SK-N-SH (cell line): ENCODE results near the gene REC8.

Experiments
- EZH2phosphoT487 ChIP-seq: fragments of 200-600 bp; sonication (generic); IDR thresholded peaks from 2 replicates; pipeline ENCODE4 v1.6.1; 2017; ENCODE audit warnings: low read depth, mixed run types, mild to moderate bottlenecking, antibody characterized with exemption, moderate library complexity, borderline replicate concordance
- GABPA ChIP-seq: IDR thresholded peaks from 2 replicates; pipeline ENCODE4 v1.4.0; 2012; ENCODE audit warnings: low read depth, mild to moderate bottlenecking
- MXI1 ChIP-seq: IDR thresholded peaks from 2 replicates; pipeline ENCODE4 v1.6.1; 2012; ENCODE audit warnings: mild to moderate bottlenecking, low read depth, low read length, improper control_type of control experiment
- RAD21 ChIP-seq: IDR thresholded peaks from 2 replicates; pipeline ENCODE4 v1.6.1; 2012; ENCODE audit warnings: mild to moderate bottlenecking, low read length
- TF ChIP-seq, protein P1 (sequence below): fragments of 200-600 bp; sonication (generic); IDR thresholded peaks from 2 replicates; pipeline ENCODE4 v1.6.1; 2017; ENCODE audit warnings: antibody characterized with exemption, mild to moderate bottlenecking, moderate library complexity

DNA sequence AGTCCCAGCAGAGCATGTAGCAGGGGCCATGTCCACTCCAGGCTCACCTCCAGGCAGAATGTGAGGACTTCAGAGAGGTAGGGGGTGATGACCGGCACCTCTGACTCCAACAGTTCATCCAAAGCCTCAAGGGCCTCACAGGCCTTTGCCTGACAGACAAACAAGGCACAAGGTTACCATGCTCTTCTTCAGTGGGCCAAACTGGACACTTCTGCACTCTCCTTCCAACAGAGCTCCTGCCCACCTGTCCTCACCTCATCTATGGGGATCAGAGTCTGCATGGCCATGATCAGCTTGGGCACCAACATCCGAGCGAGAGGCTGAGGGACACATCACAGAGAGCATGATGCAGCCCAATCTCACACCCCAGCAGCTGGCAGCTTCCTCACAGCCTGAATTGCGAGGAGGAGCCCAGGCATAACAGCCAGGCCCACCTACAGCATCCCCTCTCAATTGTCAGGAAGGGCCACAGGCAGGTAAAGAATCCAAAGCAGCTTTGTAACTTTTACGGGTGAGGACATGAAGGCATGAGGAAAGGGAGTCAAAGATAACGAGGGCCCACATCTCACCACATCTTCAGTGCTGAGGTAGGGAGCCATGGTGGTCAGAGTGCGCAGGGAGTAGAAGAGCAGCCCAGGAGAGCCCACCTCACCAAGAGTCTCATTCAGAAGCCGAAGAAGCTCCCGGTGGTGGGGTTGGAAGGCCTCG is 15.1 kb downstream of the REC8 start:
- TF ChIP-seq EZH2phosphoT487 (no peak), GABPA (no peak), MXI1 (no peak), RAD21 (no peak)
- TF ChIP-seq, protein P1, sequence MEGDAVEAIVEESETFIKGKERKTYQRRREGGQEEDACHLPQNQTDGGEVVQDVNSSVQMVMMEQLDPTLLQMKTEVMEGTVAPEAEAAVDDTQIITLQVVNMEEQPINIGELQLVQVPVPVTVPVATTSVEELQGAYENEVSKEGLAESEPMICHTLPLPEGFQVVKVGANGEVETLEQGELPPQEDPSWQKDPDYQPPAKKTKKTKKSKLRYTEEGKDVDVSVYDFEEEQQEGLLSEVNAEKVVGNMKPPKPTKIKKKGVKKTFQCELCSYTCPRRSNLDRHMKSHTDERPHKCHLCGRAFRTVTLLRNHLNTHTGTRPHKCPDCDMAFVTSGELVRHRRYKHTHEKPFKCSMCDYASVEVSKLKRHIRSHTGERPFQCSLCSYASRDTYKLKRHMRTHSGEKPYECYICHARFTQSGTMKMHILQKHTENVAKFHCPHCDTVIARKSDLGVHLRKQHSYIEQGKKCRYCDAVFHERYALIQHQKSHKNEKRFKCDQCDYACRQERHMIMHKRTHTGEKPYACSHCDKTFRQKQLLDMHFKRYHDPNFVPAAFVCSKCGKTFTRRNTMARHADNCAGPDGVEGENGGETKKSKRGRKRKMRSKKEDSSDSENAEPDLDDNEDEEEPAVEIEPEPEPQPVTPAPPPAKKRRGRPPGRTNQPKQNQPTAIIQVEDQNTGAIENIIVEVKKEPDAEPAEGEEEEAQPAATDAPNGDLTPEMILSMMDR, result no peak
